HFF-Myc (cell line): ENCODE measurements around the gene TXNDC2.

Experiments used
- DNase-seq: peaks from one replicate; pipeline ENCODE4 v3.0.0-alpha.2; 2011; ENCODE audit warnings: low read depth; ENCODE audit errors: extremely low read depth
- H3K4me3 ChIP-seq: replicated peaks from 2 replicates; pipeline ENCODE4 v1.5.1; 2011; ENCODE audit warnings: low read depth, mild to moderate bottlenecking, control low read depth, low read length
- CTCF ChIP-seq: IDR thresholded peaks from 2 replicates; pipeline ENCODE4 v1.5.1; 2012; ENCODE audit warnings: mild to moderate bottlenecking, low read depth, low read length, control low read depth; ENCODE audit errors: missing control alignments

TXNDC2 gene

DNA sequence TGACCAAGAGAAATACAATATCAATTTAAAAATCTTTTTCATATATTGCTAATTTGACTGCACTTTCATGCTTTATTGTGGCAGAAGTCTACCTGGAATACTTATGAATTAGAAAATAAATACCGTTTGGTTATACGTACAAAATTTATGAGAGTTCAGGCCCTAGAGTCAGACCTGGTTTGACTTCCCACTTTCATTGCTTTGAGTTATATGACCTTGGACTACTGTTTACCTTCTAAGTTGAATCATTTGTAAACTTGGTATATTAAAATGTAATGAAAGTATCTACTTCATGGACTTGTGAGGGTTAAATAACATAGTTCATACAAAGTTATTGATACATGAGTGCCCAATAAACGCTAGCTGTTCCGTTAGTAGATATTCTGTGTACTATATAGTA is 40.0 kb downstream of the TXNDC2 start:
- TF ChIP-seq CTCF: no peak
- no peak for DNase-seq
- H3K4me3 ChIP-seq: no peak overlapping the region

GRCh38 chr18:9926223-9926894 is 40.6 kb downstream of the TXNDC2 start:
- no peak overlapping the region for H3K4me3 ChIP-seq
- no peak for TF ChIP-seq CTCF
- no peak for DNase-seq

DNA sequence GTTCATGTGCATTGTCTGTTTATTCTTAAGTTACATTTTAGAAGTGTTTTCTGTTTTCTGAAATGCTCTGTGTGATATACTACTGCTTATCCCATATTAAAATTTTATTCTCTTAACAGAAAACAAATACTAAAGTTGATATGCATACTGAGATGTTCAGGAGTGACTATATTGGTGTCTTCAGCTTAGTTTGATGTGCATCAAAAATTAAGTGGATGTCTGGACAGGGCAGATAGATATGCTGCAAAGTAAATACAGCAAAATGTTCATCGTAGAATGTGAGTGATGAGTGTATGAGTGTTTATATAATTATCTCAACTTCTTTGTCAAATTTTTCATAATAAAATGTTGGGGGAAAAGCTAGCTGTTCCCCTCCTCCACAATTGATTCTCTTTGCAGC is 41.2 kb downstream of the TXNDC2 start:
- no peak for DNase-seq
- no peak for TF ChIP-seq CTCF
- H3K4me3 ChIP-seq: no peak overlapping the region

DNA sequence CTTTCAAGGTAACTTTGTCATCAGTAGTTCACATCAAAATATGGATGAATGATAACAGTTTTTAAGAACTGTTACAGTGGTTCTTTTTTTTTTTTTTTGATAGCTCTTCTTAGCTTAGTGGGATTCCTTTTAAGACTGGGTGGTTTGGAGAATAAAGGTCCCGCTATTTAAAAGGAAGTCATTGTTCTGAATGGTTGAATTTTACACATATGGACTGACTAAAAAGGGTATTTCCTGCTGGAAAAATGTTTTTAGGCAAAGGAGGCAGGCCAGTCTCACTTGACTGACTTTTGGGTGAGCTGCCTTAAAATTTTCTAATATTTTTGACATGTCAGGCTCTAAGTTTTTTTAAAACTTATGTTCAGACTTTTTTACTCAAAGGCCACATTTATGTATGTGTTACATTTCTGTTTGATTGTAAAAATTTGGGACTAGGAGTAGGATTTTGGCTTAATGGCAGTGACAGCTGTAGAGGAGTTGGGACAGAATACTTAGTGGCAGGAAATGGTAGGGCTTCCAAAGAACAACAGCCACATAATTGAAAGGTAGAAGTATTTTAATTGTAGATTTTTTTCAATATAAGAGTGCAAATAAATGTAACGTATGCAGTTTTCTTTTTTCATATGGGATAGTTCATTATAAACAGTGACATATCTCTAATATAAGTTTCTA is 41.8 kb downstream of the TXNDC2 start:
- DNase-seq: no peak
- no peak for TF ChIP-seq CTCF
- H3K4me3 ChIP-seq: no peak overlapping the region

DNA sequence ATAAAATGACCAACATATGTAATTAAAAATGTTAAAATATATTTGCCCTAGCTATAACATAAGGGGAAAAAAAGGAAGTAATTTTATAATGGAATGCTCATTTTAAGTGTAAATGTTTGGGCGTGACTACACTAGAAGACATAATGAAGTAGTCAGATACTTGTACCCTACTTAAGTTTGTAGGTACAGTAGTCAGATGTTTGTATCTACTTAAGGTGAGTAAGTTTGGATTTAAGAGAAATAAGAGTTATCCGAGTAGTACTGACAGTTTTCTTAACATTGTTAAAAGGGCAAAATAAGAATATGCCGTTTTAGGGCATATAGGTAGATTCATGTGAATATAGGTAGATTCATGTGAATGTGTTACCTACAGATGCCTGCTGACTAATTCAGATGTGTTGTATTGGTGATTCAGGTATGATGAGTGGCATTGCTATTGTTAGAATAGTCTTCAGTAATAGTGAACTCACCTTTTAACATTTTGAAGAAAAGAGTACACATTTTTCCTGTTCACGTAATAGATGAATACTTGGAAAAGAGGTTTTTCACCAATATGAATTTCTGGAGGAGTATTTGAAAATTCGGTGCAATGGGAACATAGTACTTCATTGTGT is 43.0 kb downstream of the TXNDC2 start:
- no peak for DNase-seq
- no peak overlapping the region for H3K4me3 ChIP-seq
- TF ChIP-seq CTCF: no peak

- no peak for TF ChIP-seq CTCF
- no peak overlapping the region for H3K4me3 ChIP-seq
- DNase-seq: no peak
These were observed 44.6 kb downstream of the TXNDC2 start for GRCh38 chr18:9930299-9930884.
